HUES48 (cell line): ENCODE measurements around the gene RBM26.

Experiments
- H3K27ac ChIP-seq: one replicate; pipeline ENCODE4 v1.7.0; 2013; ENCODE audit warnings: low read depth, low read length, inconsistent platforms
- H3K27me3 ChIP-seq: 2 replicates; pipeline ENCODE4 v1.6.1; 2013; ENCODE audit warnings: mild to moderate bottlenecking, low read length; ENCODE audit not compliant: control insufficient read depth, insufficient read depth
- H3K36me3 ChIP-seq: 2 replicates; pipeline ENCODE4 v1.6.1; 2013; ENCODE audit warnings: low read length; ENCODE audit not compliant: control insufficient read depth, insufficient read depth
- H3K4me1 ChIP-seq: 2 replicates; pipeline ENCODE4 v1.6.1; 2013; ENCODE audit warnings: mild to moderate bottlenecking, low read length; ENCODE audit not compliant: control insufficient read depth, insufficient read depth
- H3K4me3 ChIP-seq: 2 replicates; pipeline ENCODE4 v1.5.1; 2013; ENCODE audit warnings: mild to moderate bottlenecking, low read depth, low read length
- H3K9ac ChIP-seq: 2 replicates; pipeline ENCODE4 v1.6.1; 2013; ENCODE audit warnings: mild to moderate bottlenecking, low read depth, low read length, moderate library complexity
- H3K9me3 ChIP-seq: 2 replicates; pipeline ENCODE4 v1.6.1; 2013; ENCODE audit warnings: low read length; ENCODE audit not compliant: control insufficient read depth, insufficient read depth

The RBM26 gene

DNA sequence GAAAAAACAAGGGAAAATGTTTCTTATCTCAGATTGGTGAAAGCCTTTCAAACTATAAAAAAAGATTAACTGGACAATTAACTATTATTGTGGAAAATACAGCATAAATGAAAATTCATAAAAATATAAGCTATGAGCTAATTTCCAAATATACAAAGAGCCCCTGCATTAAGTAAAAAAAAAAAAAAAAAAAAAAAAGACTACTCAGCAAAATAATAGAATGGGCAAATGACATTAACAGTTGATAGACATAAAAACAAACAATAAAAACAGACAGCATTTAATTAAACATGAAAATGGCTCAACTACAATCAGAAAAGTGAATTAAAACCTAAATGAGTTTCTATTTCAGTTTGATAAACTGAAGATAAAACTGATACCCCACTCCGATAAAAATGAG lies 77.5 kb downstream of the RBM26 start:
- H3K36me3 ChIP-seq, result peaks cover 80% of the 10 kb centered on the region

DNA sequence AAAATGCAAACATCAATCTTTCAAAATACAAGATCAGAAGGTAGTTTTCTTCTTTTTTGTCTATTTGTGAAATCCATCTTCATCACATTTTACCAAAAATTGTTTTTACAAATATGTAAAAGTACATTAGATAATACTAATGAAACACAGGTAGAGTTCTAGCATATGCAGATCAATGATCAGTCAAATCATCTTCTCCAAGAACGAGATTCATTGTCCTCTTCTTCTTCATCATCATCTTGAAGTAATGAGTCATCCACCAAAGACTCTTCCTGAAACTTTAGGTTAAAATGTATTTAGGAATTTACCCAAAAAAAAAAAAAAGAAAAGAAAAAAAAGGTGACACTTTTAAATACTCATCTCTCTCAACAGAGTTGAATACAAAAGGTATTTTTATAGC lies 85.6 kb downstream of the RBM26 start:
- Histone ChIP-seq H3K9me3 (no peaks in the 10 kb centered on the region), H3K9ac (no peak overlapping the region), H3K4me1 (no peaks in the 10 kb centered on the region), H3K27me3 (no peaks in the 10 kb centered on the region), H3K4me3 (no peak overlapping the region), H3K27ac (no peak overlapping the region), H3K36me3 (peaks cover 79% of the 10 kb centered on the region)

More for the DNA sequence above, 77.5 kb downstream of the RBM26 start:
- Histone ChIP-seq H3K27me3 (no peaks in the 10 kb centered on the region), H3K9me3 (no peaks in the 10 kb centered on the region), H3K4me3 (no peak overlapping the region), H3K9ac (no peak overlapping the region), H3K27ac (no peak overlapping the region), H3K4me1 (no peaks in the 10 kb centered on the region)

DNA sequence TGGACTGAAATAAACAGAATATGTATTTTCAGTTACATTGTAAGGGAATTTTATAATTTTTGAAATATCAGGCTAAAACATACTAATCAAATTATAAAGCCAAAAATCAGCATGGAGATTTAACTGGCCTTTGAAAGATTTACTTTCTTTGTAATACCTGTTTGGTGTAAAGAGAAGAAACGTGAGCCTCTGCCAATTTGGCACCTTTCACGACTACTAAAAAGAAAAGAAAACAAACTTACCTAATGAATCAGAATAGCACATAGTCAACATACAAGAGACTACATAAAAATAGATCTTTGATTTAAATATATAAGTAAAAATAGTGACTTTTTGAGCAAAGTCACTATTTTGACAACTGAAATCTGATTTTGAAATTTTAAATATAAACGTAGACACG lies 87.4 kb downstream of the RBM26 start:
- Histone ChIP-seq H3K9me3 (no peaks in the 10 kb centered on the region), H3K4me1 (no peaks in the 10 kb centered on the region), H3K36me3 (peaks cover 77% of the 10 kb centered on the region), H3K9ac (no peak overlapping the region), H3K4me3 (no peak overlapping the region), H3K27me3 (no peaks in the 10 kb centered on the region), H3K27ac (no peak overlapping the region)

DNA sequence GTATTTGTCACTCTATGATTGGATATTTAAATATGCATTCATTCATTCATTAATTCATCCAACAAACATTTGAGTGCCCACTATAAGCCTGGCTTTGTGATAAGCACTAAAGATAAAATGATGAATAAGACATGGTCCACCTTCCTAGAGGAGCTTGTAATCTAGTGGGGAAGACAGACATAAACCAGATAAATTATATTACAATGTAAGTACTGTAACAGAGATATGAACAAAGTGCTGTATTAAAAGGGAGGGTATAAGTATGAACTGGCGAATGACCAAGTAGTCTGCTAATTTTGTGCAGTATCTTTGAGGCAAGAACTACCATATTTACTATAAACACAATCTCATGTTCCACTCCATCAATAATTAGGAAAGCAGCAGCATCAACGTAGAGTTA lies 88.2 kb downstream of the RBM26 start:
- no peaks in the 10 kb centered on the region for H3K4me1 ChIP-seq
- H3K9ac ChIP-seq, result no peak overlapping the region
- H3K9me3 ChIP-seq, result no peaks in the 10 kb centered on the region
- H3K27me3 ChIP-seq, result no peaks in the 10 kb centered on the region
- H3K4me3 ChIP-seq, result no peak overlapping the region
- peaks cover 74% of the 10 kb centered on the region for H3K36me3 ChIP-seq
- H3K27ac ChIP-seq, result no peak overlapping the region

- H3K27me3 ChIP-seq, result no peaks in the 10 kb centered on the region
- H3K36me3 ChIP-seq, result peaks cover 42% of the 10 kb centered on the region
- no peaks in the 10 kb centered on the region for H3K9me3 ChIP-seq
- no peak overlapping the region for H3K4me3 ChIP-seq
- H3K27ac ChIP-seq, result no peak overlapping the region
- H3K4me1 ChIP-seq, result no peaks in the 10 kb centered on the region
- H3K9ac ChIP-seq, result no peak overlapping the region
Observed at GRCh38 chr13:79314652-79315051, 91.4 kb downstream of the RBM26 start.

GRCh38 chr13:79312340-79312855 lies 93.7 kb downstream of the RBM26 start:
- Histone ChIP-seq H3K27ac (no peak overlapping the region), H3K9me3 (no peaks in the 10 kb centered on the region), H3K4me1 (no peaks in the 10 kb centered on the region), H3K27me3 (no peaks in the 10 kb centered on the region), H3K4me3 (no peak overlapping the region), H3K36me3 (peaks cover 22% of the 10 kb centered on the region), H3K9ac (no peak overlapping the region)

DNA sequence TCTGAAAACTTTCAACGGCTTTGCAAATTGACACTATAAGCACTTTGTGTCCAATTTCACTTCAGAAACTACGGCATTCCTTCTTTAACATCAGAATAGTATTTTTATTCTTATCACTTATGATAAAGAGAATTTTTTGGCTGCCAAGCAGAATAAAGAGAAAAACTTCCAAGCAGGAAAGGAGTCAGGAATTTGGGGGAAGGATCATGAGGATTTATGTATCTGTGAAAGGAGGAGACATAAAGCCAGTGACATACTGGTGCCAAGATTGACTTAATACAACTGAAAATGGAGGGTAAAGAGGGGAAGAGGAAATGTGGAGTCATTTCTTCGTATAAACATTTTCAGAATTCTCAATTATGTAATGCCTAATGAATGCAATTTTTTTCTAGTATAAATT lies 94.7 kb downstream of the RBM26 start:
- Histone ChIP-seq H3K27me3 (no peaks in the 10 kb centered on the region), H3K36me3 (peaks cover 18% of the 10 kb centered on the region), H3K9me3 (no peaks in the 10 kb centered on the region), H3K4me1 (no peaks in the 10 kb centered on the region), H3K4me3 (no peak overlapping the region), H3K9ac (no peak overlapping the region), H3K27ac (no peak overlapping the region)

GRCh38 chr13:79309690-79310089 lies 96.4 kb downstream of the RBM26 start:
- no peaks in the 10 kb centered on the region for H3K27me3 ChIP-seq
- no peak overlapping the region for H3K27ac ChIP-seq
- H3K4me1 ChIP-seq, result no peaks in the 10 kb centered on the region
- no peak overlapping the region for H3K4me3 ChIP-seq
- no peak overlapping the region for H3K9ac ChIP-seq
- H3K36me3 ChIP-seq, result peaks cover 8% of the 10 kb centered on the region
- no peaks in the 10 kb centered on the region for H3K9me3 ChIP-seq

GRCh38 chr13:79307866-79308298 lies 98.2 kb downstream of the RBM26 start:
- Histone ChIP-seq H3K9ac (no peak overlapping the region), H3K4me3 (no peak overlapping the region), H3K4me1 (no peaks in the 10 kb centered on the region), H3K36me3 (no peaks in the 10 kb centered on the region), H3K27ac (peak overlapping the region; percentile 3), H3K9me3 (no peaks in the 10 kb centered on the region), H3K27me3 (no peaks in the 10 kb centered on the region)

DNA sequence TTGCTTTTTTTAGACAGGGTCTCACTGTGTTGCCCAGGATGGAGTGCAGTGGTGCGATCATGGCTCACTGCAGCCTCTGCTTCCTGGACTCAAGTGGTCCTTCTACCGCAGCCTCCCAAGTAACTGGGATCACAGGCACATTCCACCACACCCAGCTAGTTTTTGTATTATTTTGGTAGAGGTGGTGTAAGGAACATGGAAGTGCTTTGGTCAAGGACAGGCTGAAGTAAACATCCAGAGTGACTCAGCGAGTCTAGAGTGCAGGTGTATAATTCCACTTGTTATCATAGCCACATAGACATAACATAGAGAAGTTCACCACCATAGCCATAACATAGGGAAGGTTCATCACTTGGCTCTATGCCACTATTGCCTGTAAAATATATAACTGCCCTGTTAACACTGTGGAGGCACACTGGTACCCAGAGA lies 98.6 kb downstream of the RBM26 start:
- no peaks in the 10 kb centered on the region for H3K9me3 ChIP-seq
- H3K27ac ChIP-seq, result no peak overlapping the region
- H3K36me3 ChIP-seq, result no peaks in the 10 kb centered on the region
- no peak overlapping the region for H3K9ac ChIP-seq
- H3K27me3 ChIP-seq, result no peaks in the 10 kb centered on the region
- no peaks in the 10 kb centered on the region for H3K4me1 ChIP-seq
- H3K4me3 ChIP-seq, result no peak overlapping the region

DNA sequence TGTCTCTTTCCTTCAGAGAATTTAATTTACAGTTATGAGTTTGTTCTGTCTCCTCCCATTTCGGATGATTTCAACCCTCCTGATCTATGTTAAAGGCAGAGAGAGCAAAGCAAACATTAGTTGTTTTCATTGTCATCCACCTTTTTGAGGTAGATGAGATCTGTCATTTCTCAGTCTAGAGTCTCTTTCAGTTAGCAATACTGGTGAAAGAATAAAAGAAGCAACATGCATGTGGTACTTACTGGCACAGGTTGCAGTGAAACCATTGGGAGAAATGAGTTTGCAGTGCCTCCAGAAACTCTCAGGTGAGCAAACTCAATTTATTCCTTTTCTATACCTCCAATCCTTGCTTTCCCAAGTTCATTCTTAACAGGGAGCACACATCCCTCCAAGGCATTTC lies 99.4 kb downstream of the RBM26 start:
- Histone ChIP-seq H3K9me3 (no peaks in the 10 kb centered on the region), H3K27me3 (no peaks in the 10 kb centered on the region), H3K4me1 (no peaks in the 10 kb centered on the region), H3K36me3 (no peaks in the 10 kb centered on the region), H3K4me3 (no peak overlapping the region), H3K27ac (no peak overlapping the region), H3K9ac (no peak overlapping the region)

GRCh38 chr13:79297128-79297527 lies 108.9 kb downstream of the RBM26 start:
- no peak overlapping the region for H3K4me3 ChIP-seq
- no peaks in the 10 kb centered on the region for H3K4me1 ChIP-seq
- no peak overlapping the region for H3K9ac ChIP-seq
- H3K27me3 ChIP-seq, result no peaks in the 10 kb centered on the region
- peaks cover 9% of the 10 kb centered on the region for H3K9me3 ChIP-seq
- no peak overlapping the region for H3K27ac ChIP-seq
- no peaks in the 10 kb centered on the region for H3K36me3 ChIP-seq
